Cardiac septum (tissue), 1 donor: ENCODE results near the gene C1orf232. TPM values are rescaled to one million over a fixed set of nuclear protein-coding genes. Genes with fewer than 3 reads are reported as not detected.

Experiments
- DNase-seq: peaks from one replicate; pipeline ENCODE4 v3.0.0-alpha.2; 2020; ENCODE audit warnings: low spot score
- intact Hi-C: fragments of 100-400 bp; cut with DNase I; formaldehyde crosslinking; loops from one replicate; pipeline ENCODE4 v1.14.0; 2022
- total RNA-seq: library from RNA; stranded (reverse); fragmentation: NEBNext Ultra II Directional; extraction: Animal tissue kit (Norgen Biotek cat#: 25700); gene quantifications from one replicate; pipeline ENCODE4 v1.2.1, GENCODE V29; 2021
- donor health status: DM: no; HTN: no; CAD: no.

C1orf232 gene
- total RNA-seq, 1 donor from 2014 or later, result not detected

DNA sequence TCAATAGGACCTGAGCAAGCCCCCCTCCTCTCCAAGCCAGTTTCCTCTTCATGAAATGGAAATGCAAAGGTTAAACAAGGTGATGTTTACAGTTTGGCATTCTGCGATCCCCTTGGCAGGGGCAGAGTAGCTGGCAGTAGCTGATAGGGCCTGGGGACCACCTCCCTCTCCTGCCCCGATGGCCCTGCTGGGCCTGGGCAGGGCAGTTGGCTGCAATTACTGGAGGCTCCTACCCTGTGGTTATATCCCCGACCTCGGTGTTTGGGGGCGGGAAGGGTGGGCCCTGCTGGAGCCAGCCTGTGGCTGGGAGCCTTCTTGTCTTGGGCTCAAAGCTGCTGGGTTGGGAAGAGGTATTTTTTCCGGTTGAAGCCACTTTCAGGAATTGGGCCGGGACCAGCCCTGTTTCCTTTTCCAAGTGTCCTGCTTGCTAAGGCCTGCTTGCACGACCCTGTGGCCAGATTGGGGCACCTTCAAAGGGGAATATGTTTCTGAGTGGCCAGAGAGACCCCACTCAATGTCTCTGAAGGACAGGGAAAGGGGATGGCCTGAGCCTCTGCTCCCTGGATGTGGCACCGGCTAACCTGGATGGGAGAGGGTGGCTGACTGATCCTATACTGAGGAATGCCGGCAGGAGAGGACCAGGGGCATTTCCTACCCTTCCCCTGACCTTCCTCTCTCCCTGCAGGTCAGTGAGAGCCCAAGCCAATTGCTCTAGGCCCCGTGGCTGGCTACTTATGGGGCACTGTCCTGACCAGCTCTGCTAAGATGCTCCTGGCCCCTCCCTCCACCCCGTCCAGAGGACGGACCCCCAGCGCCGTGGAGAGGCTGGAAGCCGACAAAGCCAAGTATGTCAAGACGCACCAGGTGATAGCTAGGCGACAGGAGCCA lies 8.0 kb downstream of the C1orf232 start:
- no peak for DNase-seq
- intact Hi-C loops, result loop anchor here (1.0 kb wide), 1 partner anchor 49 kb away; the partner anchor contains the start of gene PDIK1L

DNA sequence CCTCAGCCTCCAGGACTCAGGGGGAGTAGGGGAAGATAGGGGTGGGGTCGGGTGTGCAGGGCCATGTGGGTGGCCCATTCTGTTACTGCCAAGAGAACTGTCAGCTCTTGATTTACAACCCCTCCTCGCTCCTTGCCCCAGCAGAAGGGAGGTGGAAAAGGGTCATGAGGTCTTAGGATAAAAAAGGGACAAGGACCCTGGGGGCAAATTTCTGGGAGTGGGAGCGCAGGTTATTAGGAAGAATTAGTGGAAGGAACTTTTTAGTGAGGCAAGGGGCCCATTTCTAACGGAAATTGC lies 9.1 kb downstream of the C1orf232 start:
- no peak for DNase-seq
- intact Hi-C loops, result loop anchor here (1.0 kb wide), 1 partner anchor 48 kb away; the partner anchor contains the start of gene PDIK1L

DNA sequence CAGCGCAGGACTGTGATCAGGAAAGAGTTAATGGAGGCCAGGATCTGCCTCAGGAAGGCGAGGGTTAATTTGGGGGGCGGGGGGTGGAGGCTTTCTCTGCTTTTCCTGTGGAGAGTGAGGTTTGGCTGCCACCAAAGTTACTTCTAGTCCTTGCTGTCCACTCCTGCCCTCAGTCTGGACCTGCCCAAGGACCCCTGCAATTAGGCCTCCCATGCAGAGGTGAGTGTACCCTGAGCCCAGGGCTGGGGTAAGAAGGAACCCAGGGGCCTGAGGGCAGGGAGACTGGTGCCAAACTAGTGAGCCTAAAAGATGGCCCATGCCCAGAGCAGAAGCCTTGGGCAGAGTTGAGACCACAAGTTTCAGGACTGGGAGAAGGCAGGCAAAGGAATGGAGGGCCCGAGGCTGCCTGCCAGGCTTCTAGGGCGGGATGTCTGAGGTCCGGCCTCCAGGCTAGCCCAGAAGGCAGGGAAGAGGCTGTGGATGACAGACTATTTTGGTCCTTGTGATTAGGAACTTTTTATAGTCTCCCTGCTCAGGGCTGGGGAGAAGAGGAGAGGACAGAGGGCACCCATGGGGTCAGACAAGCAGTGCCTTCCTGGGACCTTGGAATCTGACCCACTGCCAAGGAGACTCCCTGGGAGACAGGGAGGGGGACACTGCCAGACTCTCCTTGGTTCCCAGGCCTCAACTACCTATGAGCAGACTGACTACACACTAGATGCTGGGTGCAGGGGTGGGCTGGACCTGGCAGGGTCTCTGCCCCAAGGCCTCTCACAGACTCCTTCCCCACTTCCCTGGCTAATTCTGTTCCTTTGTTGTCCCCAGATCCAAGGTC lies 9.6 kb downstream of the C1orf232 start, which contains the start of gene FAM110D:
Gene FAM110D (plus strand): TSS at position 172 of the 835 bp plus-strand sequence. CDS start 2,213 bp downstream, outside the sequence.
- intact Hi-C loops, result no loop called here
- DNase-seq, result no peak

DNA sequence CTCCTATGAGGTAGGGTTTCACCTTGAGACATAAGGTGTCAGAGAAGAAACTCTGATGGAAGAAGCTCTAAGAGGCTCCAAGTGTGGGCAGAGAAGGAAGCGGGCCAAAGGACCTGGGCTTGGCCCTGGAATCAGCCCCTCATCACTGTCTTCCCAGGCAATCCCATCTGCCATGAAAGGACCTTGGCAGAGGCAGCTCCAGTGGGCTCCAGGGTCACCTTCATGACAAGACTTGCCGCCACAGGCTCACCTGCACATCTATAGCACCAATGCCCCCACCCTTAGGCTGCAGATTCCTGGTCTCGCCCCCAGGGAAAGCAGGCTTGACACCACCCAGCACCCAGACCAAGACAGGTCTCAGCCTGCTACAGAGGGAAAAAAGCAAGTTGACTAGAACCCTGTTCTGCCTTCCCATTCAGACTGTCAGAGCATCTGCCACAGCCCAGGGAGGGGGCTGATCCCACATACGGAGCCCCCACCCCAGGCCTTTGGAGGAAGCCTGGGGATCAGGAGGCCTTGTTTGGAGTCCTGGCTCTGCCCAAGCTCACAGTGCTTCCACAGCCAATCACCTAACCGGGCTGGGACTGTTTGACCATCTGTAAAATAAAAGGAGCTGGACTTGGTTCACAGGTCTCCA lies 10.4 kb downstream of the C1orf232 start:
- no peak for DNase-seq
- intact Hi-C loops, result no loop called here

DNA sequence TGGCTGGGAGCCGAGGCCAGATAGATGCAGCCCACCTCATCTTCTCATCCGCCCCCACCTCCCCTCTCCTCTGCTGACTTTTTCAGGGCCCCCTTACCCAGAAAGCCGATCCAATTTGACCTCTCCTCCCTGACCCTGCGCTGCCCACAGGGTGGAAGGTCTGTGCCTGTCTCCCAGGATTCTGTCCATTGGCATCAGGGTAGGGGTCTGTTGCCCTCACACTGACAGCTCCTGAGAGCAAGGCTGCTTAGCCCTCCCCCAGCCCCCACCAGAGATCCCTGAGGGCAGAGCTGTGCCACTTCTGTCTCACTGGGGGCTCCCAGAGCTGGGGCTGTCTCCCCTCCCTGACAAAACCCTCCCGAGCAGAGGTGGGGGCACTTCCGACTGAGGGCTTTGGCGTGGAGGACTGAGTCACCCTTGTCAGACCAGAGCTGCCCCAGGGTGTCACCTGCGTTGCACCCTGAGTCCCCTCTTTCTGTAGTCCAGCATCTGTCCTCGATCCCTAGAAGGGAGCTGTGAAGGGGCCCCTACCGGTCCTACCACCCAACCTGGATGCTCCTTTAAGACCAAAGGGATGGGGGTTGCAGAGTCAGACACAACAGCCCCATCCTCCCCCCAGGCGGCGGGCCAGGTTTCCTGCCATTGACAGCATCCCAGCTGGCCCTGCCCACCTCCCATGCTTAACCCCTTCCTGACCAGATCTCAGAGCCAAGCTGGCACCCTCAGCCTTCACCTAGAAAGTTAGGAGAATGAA lies 12.3 kb downstream of the C1orf232 start:
- peak; percentile 83 for DNase-seq

DNA sequence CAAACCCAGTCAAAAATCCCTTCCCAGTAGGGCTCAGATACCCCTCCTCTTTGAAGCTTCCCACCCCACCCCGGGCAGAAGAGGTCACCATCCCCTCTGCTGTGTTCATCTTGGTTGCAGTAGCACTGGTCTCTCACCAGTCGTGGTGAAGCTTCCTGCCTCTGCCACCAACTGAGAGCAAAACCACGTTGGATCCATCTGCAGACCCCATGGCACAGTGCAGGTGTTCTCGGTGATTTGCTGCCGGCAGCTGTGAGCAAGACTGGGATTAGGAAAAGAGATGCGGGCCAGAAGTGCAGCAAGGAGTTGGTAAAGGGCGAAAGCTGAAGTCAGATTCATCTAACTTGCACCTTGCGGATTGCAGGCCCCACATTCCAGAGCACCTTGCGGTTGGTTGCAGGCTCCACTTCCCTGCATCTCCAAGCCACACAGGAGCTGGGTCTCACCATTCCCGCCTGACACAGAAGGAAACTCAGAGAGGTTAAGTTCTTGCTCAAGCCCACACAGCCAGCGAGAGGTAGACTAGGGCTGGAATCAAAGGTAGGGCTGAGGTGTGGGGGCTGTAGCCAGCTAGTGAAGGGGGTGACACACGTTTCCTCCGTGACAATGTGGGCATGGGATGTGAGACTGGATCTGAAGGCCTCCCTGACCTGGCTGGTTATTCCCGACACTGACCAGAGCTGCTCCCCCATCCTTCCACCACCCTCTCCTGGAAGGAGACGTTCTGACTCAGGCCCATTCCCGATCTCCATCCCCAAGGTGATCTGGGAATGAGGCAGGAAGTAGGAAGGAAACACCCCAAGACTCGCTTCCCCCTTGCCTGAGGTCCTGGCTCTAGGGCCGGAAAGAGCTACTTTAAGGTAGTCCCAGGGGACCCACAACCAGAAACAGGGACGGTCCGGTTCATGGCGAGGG lies 13.1 kb downstream of the C1orf232 start:
- no peak for DNase-seq
- intact Hi-C loops, result no loop called here

More for the DNA sequence above, 12.3 kb downstream of the C1orf232 start:
- intact Hi-C loops, result no loop called here

DNA sequence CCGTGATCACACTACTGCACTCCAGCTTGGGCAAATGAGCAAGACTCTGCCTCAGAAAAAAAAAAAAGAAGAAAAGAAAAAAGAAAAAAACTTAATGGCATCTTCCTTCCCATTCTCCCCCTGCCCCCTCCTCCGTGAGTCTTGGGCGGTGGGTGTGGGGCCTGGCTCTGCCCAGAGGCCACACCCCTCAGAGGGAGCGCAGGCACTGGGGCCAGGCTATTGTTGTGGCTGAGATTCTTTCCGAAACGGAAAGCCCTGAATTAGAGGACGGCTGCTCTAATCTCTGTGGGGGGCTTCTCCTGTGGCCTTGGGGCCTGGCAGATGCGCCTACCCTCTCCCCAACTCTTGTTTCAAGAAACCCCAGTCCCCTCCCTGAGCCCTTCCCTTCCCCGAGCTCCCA lies 14.0 kb downstream of the C1orf232 start:
- intact Hi-C loops, result no loop called here
- no peak for DNase-seq

DNA sequence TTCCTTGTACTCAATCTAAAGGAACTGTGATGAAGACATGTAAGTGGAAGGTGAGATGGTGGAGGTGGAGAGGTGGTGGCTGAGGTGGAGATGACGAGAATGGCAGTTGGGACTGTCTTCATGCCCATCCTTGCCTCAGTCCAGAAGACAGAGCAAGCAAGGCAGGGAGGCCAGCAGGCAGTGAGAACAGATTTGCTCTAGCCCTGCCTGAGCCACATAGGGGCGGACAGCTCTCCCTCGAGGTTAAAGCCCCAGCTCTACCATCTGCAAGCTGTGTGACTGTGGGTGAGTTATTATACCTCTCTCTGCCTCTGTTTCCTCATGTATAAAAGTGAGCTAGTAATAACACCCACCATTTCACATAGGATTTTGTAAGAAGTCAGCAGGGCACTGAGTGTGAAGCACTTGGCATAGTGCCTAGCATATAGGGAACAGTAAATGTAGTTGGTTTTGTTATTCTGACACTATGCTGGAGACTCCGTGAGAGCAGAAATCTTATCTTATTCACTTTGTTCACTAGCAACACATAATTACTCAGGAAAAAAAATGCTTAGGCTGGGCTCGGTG lies 14.7 kb downstream of the C1orf232 start:
- intact Hi-C loops, result no loop called here

DNA sequence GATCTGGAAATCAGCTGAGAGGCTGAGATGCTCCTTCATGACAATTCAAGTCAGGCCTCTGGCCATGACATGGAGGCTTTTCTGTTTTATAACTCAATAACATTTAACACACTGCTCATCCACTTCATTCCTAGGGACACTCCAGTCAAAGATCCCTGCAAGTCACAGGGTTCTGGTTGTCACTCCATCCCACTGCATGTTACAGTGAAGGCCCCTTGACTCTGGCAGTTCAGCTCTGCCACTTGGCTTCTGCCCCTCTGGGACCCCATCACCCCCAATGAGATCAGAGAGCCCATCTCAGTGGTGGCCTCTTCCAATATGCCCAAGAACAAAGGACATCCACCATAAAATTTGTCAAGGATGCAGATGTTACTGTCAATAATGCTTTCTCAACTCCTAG lies 19.9 kb downstream of the C1orf232 start:
- intact Hi-C loops, result loop anchor here (5.0 kb wide), 2 partner anchors 112 to 252 kb away; no protein-coding TSS in a partner anchor
- no peak for DNase-seq

More for the DNA sequence above, 14.7 kb downstream of the C1orf232 start:
- no peak for DNase-seq

DNA sequence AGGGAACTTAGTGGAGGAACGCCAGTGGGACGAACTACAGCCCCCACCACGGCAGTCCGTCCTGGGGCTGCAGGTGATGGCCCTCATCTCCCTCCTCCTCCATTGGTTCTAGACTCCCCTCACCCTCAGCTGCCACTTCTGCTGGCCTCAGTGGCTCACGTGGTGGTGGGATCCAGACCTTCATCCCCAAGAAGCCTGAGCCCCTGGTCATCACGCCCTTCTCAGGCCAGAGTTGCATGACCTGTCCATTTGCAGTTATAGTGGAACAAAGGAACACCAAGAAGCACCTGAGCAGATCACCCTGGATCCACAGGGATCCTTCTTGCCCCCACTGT lies 22.8 kb downstream of the C1orf232 start:
- intact Hi-C loops, result loop anchor here (2.0 to 5.0 kb wide), 3 partner anchors 41 to 249 kb away; no protein-coding TSS in a partner anchor
- no peak for DNase-seq

DNA sequence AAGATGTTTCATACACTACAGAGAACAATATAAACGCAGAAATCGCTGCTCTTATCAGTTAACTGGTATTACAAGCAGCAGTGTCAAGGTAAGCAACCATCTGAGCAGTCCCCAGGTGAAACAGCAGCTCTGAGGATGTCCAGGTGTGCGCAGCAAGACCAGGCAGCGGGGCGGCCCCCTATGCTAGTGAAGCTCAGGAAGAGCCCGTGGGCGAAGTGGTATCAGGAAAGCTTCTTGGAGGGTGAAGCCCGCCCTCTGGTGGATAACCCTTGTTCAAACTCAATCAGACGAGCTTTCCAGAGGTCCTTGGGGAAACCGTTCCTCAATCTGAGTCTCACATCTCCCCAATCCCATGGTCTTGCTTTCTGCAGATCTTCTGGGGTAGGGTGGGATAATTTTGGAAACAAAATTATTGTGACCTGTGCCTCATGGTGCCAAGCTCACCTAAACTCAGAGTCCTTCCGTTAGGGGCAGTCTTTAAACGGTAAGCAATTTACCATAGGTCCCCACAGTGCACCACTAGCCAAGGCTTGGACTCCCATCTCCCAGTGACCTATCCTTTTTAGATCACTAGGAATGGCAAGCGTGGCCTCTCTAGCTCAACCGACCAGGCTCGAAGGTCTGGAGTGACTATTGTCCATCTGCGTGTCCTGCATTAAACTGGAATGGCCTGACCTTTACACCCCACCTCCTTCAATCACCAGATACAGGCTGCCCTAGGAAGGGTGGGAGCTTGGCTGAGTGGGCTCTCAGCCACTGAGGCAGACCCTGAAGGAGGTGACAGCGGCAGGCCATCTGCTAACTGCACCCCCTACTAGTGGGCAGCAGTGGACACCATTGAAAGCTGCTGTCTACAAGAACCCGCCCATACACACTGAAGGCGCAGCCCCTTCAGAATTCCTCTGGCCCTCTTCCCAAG lies 23.5 kb downstream of the C1orf232 start:
- peak; percentile 90 for DNase-seq
- intact Hi-C loops, result loop anchor here (2.0 to 5.0 kb wide), 3 partner anchors 40 to 248 kb away; no protein-coding TSS in a partner anchor

DNA sequence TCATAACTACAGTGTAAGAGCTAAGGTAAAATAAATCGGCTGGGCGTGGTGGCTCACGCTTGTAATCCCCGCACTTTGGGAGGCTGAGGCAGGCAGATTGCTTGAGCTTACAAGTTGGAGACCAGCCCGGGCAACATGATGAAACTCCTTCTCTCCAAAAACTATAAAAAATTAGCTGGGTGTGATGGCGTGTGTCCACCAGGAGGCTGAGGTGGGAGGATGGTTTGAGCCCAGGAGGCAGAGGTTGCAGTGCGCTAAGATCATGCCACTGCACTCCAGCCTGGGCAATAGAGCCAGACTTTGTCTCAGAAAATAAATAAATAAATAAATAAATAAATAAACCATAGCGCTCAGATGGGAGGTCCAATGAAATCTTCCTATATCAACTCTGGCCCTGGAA lies 26.6 kb downstream of the C1orf232 start:
- intact Hi-C loops, result no loop called here
- DNase-seq, result no peak

DNA sequence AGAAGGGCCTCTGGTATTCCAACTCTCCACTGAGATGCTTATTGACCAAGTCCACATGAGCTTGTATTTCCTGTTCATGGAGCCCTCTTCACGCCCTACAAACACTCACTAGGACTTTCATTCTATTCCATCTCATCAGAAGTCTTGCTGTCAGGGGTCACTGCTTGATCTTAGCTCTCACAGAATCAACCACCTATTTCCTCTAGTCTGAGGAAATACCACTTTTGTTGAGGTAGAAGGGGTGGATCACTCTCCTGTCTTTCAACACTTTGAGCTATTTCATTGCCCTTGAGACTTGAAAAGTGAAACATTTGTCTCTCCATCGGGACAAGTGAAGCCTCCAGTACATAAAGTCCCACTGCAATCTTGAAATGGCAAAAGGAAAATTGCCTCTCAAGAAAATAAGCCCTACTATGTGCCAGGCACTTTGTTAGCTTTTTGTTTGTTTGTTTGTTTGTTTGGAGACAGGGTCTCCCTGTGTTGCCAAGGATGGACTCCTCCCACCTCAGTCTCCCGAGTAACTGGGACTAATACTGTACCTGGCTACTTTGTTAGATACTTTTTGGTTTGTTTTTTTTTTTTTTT lies 29.7 kb downstream of the C1orf232 start:
- no peak for DNase-seq
- intact Hi-C loops, result no loop called here

DNA sequence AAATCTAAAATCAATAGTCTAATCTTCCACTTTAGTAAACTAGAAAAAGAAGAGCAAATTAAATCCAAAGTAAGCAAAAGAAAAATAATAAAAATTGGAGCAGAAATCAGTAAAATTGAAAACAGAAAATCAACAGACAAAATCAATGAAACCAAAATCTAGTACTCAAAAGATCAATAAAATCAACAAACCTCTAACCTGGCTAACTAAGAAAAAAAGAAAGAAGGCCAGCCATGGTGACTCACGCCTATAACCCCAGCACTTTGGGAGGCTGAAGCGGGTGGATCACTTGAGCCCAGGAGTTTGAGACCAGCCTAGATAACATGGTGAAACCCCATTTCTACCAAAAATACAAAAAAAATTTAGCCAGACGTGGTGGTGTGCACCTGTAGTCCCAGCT lies 34.3 kb downstream of the C1orf232 start:
- intact Hi-C loops, result no loop called here
- no peak for DNase-seq

DNA sequence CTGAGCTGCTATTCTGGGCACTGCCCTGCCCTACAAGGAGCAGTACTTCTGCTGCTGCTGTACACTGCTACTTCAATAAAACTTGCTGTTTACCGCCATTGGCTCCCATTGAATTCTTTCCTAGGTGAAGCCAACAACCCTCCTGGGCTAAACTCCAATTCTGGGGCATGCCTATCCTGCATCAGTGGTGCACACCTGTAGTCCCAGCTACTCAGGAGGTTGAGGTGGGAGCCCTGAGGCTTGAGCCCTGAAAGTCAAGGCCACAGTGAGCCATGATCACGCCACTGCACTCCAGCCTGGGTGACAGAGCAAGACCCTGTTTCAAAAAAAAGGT lies 36.0 kb downstream of the C1orf232 start:
- intact Hi-C loops, result no loop called here
- DNase-seq, result no peak

DNA sequence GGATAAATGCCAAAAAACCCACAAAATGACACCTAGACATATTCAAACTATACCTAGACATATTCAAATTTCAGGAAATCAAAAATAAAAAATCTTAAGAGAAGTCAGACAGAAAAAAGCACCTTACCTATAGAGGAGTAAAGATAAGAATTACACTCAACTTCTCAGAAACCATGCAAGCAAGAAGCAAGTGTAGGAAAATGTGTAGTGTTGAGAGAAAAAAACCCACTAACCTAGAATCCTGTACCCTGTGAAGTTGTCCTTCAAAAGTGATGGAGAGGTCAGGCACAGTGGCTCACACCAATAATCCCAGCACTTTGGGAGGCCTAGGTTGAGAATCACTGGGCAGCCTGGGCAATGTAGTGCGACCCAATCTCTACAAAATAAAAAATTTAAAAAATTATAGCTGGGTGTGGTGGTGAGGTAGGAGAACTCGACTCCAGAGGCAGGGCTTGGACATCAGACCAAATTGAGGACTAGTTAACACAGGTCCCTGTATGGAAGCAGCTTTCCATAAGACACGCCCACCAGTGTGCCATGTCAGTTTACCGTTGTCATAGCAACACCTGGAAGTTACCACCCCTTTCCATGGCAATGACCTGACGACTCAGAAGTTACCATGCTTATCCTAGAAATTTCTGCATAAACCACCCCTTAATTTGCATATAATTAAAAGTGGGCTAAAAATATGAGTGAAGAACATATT lies 36.5 kb downstream of the C1orf232 start:
- DNase-seq, result no peak
- intact Hi-C loops, result no loop called here
